Stimulated activated CD8-positive, alpha-beta memory T cell treated with anti-CD3 and anti-CD28 coated beads, Interleukin-15, amount 100 ng/mL, for 4 hours (primary cell): ENCODE measurements around the gene APOBR.
"Not testable (repeated sequence)": the region's sequence is repeated elsewhere in the genome, so short reads cannot be mapped to it uniquely, and the experiment has no call there.

ENCODE experiments used
- DNase-seq, 2 donors: peaks; one replicate each; pipeline ENCODE4 v3.0.0-alpha.2; 2020; ENCODE audit warnings: low read depth in 2 of 2

Gene APOBR

DNA sequence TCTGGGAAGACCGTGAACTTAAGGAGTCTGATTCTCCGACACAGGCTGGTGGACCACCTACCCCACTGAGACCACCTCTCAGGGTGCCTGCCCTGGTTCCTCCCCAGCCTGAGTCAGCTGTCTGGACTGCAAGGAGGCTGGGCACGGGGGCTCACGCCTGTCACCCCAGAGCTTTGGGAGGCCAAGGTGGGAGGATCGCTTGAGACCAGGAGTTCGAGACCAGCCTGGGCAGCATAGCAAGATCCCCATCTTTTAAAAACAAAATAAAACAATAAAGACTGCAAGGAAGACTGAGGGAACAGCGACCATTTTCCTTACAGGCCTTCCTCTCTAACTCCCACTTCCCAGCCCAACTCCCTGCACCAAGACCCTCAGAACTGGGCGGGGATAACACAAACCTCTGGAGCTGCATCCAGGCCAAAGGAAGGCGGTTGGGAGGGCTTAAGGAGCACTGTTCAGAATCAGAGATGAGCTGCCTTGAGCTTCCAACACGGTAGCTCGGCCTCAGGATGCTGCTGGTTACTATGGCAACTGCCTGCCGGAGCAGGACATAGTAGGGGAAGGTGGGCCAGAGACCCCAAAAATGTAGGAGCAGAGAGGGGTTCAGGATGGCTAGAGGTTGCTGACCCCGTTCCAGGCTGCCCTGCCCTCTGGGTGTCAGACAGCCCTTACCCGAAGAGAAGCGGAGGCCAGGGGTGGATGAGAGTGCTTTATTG is 4.4 kb downstream of the APOBR start:
- DNase-seq: no peak

DNA sequence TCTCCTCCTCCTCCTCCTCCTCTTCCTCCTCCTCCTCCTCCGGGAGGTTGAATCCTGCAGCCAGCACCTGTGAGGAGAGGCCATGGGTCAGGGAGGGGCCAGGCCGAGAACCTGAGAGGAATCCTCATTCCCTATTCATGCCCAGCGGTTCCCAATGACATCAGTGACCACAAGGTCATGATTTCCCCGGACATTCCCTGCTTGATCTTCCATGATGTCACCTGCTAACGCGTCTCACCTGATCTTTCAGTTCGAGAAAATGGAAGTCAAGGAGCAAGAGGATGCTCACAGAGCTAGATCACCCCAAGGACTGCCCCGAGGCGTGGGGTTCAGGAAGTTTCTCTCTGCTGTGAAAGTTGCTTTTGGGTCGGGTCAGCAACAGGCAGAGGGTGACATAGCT is 5.4 kb downstream of the APOBR start:
- no peak for DNase-seq

DNA sequence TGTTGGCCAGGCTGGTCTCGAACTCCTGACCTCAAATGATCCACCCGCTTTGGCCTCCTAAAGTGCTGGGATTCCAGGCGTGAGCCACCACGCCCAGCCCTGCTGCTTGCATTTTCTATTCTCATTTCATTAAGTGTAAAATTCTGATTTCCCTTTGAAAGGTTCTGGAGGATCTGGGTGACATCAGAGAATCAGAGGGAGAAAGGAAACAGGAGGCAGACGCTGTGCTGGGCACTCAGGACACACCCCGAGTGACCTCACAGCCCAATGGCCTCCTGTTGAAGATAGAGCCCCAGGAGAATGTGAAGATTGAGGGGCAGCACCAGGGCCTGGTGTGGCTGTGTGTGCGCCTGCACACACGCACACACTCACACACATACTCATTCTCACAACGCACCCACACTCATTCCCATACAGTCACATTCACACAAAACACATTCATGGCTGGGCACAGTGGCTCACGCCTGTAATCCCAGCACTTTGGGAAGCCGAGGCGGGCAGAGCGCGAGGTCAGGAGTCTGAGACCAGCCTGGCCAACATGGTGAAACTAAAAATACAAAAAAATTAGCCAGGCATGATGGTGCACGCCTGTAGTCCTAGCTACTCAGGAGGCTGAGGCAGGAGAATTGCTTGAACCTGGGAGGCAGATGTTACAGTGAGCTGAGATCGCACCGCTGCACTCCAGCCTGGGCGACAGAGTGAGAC is 6.2 kb downstream of the APOBR start:
- DNase-seq: not testable (repeated sequence)

DNA sequence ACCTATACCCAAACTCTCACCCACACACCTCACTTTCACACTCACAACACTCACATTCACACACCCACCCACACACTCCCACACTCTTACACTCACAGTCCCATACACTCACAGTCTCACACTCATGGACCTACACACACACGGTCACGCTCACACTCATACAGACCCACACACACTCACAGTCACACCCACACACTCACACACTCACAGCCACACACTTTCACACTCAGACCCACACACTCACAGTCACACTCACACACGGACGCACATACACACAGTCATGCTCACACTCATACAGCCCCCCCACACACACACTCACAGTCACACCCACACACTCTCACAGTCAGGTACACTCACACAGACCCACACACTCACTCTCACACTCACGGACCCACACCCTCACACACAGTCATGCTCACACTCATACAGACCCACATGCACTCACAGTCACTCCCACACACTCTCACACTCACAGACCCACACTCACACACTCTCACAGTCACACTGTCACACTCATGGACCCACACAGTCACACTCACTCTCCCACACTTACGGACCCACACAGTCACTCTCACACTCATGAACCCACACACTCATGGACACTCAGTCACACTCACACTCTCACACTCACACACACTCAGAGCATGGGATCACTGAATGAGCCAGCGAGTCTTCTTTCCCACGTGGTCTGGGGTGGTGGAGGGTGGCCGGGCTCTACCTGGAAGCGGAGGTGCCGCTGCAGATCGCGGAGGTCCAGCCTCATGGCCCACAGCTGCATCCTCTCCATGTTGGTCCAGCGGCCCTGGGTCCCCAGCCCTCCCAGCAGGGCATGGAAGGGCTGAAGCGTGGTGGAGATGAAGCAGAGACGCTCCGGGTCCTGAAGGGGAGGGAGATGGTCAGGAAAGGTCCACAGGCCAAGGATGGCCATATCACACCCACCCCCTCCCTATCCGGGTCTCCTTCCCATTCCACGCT is 7.1 kb downstream of the APOBR start:
- DNase-seq: no peak

DNA sequence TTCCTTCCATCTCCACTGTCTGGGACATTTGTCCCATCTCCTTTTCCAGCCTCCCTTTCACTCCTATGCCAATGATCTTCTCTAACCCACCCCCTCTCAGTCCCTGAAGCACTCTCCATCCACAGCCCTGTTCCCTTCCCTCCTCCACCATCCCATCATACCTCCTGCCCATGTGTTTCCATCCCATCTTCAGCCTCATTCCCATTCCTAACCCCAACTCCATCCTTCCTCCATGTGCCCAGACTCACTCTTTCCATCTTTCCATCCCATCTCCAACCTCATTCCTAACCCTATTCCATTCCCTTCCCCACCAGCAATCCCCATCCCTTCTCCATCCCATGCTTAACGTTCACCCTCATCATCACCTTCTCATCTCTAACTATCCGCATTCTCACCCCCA is 7.8 kb downstream of the APOBR start:
- DNase-seq: no peak

DNA sequence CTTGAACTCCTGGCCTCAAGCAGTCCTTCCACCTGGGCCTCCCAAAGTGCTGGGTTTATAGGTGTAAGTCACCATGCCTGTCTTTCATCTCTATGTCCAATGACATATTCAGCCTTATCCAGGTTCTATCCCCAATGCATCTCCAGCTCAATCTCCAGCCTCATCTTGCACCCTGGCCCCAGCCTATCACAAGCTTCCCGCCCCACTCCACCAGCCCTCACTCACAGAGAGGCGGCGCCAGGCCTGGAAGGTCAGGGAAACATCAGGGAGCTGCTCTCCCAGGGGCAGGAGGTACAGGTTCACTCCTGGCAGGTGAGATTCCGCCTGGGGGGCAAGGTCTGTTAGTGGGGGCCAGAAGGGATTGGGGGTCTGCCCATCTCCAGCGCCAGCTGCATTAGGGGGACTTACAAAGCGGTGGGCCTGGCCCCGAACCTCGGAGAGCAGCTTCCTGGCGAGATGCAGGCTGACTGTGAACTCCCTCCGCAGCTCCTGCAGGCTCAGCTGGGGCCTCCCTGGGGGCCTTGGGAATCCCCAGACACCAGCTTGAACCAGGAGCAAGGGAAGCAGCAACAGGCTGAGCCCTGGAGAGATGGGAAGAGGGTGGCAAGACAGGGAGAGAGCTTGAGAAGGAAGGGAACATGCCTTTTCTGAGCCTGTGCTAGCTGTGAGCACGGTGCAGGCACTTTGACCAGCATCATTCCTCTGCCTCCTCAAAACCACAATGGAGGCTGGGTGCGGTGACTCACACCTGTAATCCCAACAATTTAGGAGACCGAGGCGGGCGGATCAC is 9.2 kb downstream of the APOBR start:
- DNase-seq: no peak

DNA sequence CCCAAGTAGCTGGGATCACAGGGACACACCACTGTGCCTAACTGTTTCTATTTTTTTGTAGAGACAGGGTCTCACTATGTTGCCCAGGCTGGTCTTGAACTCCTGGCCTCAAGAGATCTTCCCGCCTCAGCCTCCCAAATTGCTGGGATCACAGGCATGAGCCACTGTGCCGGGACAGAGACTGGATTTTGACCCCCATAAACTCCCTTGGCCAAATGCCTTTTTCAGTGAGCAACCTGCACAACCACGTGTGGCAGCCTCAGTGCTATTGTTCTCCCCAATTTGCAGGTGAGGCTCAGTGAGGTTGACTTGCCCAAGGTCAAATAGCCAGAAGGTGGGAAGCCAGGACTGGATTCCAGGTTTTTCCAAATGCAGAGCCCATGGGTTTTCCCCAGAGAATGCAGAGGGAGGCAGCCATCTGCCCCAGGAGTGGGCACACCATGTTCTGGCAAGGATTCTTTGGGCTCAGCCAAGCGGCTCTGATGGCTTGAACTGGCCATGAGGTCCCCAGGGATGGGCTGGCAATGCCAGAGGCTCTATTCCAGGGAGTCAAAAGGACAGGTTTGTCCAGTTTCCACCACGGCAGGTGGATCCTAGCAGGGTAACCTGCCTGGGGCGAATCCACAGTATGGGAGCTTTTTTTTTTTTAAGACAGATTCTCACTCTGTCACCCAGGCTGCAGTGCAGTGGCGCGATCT is 10.4 kb downstream of the APOBR start:
- DNase-seq: no peak

DNA sequence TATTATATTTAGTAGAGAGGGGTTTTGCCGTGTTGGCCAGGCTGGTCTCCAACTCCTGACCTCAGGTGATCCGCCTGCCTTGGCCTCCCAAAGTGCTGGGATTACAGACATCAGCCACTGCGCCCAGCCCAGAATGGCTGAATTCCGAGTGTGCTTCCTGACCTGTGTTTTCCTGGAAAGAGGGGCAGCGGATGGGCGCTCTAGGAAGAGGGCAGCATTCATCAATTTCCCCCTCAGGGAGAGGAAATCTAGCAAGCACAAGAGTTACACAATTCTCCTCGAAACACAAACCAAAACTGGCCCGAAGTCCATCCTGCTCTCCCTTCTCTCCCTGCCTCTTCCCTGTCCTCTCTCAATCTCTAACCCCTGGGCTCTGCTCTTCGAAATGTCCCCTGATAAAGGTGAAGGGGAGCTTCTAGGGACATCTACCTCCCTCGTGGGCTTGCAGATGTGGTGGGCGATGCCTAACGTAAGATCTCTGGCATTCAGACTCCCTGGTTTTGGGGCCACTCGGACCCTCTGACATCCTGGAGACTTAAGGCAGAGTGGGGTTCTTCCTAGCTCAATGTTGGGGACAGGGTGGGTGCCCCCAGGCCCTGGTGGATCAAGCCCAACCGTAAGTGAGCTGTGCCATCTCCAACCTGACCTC is 11.2 kb downstream of the APOBR start:
- no peak for DNase-seq

DNA sequence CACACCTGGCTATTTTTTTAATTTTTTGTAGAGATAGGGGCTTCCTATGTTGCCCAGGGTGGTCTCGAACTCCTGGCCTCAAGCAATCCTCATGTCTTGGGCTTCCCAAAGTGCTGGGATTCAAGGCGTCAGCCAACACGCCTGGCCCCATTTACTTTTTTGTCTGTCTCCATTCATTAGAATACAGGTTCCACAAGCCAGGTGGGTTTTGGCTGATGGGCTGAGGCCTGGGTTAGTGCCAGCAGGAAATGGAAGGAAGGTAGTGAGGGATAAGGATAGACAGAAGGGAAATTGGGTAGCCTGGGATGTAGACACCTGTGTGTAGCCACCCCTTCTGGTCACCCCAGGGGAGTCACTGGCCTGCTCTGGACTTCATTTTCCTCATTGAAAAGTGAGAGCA is 16.6 kb downstream of the APOBR start:
- DNase-seq: no peak

DNA sequence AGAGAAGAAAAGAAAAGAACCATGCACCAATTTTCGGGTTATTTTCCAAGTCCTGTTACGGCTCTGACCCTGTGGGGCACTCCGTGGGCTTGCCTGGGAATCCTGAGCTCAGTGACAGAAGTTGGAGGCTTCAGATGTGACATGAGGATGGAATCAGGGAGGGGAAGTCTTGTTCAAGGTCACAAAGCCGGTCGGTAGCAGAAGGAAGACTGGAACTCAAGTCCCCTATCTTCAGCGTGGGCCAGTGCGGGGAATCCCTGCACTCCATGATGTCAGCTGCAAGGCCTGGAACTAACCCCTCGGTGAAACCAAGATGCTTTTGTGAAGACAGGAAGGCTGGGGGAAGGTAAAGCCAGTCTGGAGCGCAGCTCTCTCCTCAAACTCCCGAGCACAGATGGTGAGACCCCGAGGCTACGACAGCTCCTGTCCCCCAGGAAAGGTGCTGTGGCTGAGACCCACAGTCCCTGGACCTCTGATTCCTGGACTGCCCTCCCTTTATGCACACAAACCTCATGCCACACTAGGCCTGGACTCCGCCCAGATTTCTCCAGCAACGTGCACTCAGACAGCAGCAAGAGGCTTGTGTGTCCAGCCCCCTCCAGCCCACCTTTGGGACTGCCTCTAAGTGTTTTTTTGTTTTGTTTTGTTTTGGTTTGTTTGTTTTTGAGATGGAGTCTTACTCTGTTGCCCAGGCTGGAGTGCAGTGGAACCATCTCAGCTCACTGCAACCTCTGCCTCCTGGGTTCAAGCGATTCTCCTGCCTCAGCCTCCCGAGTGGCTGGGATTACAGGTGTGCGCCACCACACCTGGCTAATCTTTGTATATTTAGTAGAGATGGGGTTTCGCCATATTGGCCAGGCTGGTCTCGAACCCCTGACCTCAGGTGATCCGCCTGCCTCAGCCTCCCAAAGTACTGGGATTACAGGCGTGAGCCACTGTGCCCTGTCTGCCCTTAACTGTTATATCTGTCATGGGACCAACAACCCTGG is 17.7 kb downstream of the APOBR start:
- DNase-seq: no peak

DNA sequence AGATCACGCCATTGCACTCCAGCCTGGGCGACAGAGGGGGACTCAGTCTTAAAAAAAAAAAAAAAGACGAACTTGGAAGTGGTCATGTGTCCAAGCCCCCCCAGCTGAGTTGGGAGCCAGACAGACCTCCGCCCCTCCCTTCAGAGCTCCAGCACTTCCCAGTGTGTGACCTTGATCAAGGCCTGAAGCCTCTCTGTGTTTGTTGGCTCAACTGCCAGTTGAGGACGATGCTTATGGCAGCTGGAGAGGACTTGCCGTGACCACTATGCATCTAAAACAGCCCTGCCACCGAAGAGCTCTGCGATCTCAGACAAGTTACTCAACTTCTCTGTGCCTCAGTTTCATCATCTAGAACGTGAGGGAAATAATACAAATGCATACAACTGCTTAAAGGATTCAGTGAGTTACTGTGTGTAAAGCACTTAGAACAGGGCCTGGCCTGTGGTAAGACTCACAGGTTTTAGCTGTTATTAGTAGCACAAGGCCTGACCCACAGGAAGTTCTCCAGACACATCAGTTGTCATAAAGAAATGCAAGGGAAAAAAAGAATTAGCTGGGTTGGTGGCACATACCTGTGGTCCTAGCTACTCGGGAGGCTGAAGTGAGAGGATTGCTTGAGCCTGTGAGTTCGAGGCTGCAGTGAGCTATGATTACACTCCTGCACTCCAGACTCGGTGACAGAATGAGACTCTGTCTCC is 19.2 kb downstream of the APOBR start:
- DNase-seq: no peak

DNA sequence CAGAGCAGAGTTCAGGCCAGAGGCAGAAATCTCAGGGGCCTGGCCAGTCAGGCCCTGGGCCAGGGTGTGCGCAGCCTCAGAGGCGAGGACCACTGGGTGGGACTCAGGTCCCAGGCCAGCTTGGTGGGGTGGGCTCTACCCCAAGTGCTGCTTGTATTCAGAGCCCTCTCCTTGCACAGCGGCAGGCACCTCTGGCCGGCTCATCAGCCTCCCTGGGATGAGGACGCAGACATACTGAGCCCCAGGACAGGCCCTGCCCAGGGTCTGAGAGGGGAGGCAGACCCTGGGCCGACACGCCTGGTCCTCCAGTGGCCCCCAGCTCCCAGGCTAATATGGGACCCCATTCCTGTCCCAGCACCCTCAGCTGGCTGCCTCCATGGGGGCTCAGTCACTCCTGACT is 19.8 kb downstream of the APOBR start:
- no peak for DNase-seq

DNA sequence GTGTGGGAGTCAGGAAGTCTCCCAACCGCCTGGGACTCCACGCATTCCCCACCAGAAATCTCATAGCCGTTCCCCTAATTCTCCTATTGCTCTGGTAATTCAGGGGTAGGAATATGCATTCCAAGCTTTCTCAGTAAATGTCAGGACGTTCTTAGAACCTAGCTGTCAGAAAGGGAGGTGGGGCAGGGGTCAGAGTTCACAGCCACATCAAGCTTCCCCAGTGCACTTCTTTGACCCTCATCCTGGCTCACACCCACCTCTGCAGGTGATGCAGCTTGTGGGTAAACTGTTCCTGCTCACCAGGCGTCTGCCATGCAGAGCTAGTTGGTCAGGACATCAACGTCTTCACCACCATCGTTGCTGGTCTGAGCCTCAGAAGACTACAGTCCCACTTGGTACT is 26.2 kb downstream of the APOBR start:
- no peak for DNase-seq

DNA sequence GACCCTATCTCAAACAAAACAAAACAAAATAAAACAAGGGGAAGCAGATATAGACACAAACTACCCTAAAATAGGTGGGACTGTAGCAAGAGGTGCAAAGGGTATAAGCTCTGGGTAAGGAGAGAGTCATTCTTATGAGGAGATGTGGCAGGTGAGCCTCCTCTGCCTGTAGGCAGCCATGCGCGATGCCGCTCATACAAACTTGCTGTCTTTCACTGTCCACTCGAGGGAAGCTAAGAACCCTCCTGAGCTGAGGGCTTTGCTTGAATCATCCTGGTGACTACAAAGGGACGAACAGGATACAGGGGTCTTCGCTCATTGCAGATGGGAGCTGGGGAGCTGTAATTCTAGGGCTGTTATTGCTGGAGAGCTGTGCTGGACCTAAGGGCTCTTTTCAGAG is 27.0 kb downstream of the APOBR start:
- DNase-seq: no peak

DNA sequence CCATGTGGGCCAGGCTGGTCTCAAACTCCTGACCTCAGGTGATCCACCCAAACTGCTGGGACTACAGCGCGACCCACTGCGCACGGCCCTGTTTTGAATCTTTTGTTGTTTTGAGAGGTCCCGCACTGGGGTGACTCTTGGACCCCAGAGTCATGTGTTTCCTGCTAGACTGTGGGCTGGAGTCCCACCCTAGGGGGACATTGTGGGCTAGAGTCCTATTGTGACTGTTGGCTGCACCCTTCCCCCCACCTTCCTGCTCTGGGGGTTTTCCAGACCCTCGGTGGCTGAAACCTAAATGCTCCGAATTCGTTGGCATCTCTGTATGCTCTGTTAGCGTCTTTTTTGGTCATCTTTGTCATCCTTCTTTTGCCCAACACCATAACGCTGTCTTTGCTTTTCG is 28.3 kb downstream of the APOBR start:
- no peak for DNase-seq

DNA sequence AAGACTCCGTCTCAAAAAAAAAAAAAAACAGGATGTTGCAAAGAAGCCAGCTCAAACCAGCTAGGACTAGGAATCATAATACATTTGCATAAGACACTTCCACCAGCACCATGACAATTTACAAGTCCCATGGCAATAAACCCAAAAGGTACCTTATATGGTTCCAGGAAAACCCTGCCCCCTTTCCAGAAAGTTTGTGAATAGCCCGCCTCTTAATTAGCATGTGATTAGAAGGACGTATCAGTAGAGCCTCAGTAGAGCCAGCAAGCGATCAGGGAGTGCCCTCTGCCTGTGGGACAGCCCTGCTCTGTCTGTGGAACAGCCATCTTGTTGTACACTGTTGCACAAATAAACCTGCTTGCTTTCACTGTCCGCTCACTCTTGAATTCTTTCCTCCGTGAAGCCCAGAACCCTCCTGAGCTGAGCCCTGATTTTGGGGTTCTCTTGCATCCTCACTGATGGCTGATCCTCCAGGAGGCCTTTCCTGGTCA is 30.3 kb downstream of the APOBR start:
- no peak for DNase-seq

DNA sequence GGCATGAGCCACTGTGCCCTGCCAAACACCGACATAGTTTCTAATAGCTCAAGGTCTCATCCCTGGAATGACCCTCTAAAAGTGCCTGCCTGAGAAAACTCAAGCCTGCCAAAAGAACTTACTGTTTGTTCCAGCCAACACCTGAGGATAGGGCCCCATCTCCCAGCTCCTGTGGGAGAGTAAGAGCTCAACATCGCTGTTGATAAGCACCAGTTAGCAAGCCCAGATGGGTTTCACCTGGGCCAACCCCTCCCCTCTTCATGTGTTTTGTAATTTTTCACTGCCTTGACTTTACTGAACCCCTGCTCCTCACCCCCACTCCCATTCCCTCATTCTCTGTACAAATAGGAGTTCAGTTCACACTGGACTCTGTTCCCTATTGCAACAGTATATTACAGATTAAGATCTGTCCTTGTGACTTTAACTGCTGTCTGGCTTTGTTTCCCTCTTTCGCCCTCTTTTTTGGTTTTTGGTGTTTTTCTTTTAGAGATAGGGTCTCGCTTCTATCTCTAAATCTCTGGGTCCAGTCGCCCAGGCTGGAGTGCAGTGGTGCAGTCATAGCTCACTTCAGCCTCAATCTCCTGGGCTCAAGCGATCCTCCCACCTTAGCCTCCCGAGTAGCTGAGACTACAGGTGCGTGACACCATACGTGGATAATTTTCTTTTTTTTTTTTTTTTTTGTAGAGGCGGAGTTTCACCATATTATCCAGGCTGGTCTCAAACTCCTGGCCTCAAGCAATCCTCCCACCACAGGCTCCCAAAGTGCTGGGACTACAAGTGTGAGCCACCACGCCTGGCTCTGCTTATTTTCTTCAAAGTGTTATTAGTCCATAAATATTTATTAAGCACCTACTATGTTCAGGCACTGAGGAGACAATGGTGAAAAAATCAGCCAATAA is 32.0 kb downstream of the APOBR start:
- DNase-seq: no peak
